Heart right ventricle (tissue), 16 donors: Measurements from ENCODE around the gene TAX1BP1. TPM values are rescaled to one million over a fixed set of nuclear protein-coding genes. Genes with fewer than 3 reads are reported as not detected.

Experiments used
- ATAC-seq, 8 donors: fragments of 200-7000 bp; cut with Tn5 transposase; one replicate each; pipeline ENCODE4 v1.9.1; 2020; ENCODE audit warnings: mild to moderate bottlenecking in 8 of 8, moderate library complexity in 8 of 8, moderate number of reproducible peaks in 1 of 8
- DNase-seq, 2 donors: peaks; one replicate each; pipeline ENCODE4 v3.0.0-alpha.2; 2020
- H3K27ac ChIP-seq, 10 donors: fragments of 200-600 bp; sonication (generic) in 2 of 10; one replicate each; pipeline versions ENCODE4 v1.5.0 to v1.8.0; 2020 to 2022; ENCODE audit warnings: mild to moderate bottlenecking in 3 of 10
- H3K27me3 ChIP-seq, 7 donors: fragments of 200-600 bp; one replicate each; pipeline ENCODE4 v1.8.0; 2021 to 2022; ENCODE audit warnings: mild to moderate bottlenecking in 2 of 7
- H3K36me3 ChIP-seq, 9 donors: fragments of 200-600 bp; sonication (generic) in 1 of 9; one replicate each; pipeline versions ENCODE4 v1.5.0 to v1.8.0; 2020 to 2022; ENCODE audit warnings: mild to moderate bottlenecking in 2 of 9
- H3K4me1 ChIP-seq, 9 donors: fragments of 200-600 bp; sonication (generic) in 1 of 9; one replicate each; pipeline versions ENCODE4 v1.5.0 to v1.8.0; 2020 to 2022; ENCODE audit warnings: mild to moderate bottlenecking in 4 of 9
- H3K4me3 ChIP-seq, 10 donors: fragments of 200-600 bp; sonication (generic) in 2 of 10; one replicate each; pipeline versions ENCODE4 v1.5.0 to v1.8.0; 2020 to 2022; ENCODE audit warnings: mild to moderate bottlenecking in 7 of 10, moderate library complexity in 2 of 10
- H3K9me3 ChIP-seq, 11 donors: fragments of 200-600 bp in 10 of 11; sonication (generic) in 2 of 11; one replicate each; pipeline versions ENCODE4 v1.5.0 to v1.8.0; 2013 to 2022; ENCODE audit warnings: mild to moderate bottlenecking in 2 of 11, control low read depth in 1 of 11, moderate library complexity in 1 of 11
- WGBS, 2 donors: extraction: QIAGEN DNeasy Blood & Tissue Kit; methylation state at CpG; one replicate each; pipeline ENCODE4 v1.1.7; 2013; ENCODE audit warnings: inconsistent platforms in 1 of 2; 5-methylcytosine and 5-hydroxymethylcytosine counted together
- intact Hi-C, 10 donors: fragments of 100-400 bp; cut with DNase I; formaldehyde crosslinking; loops; one replicate each; pipeline versions ENCODE4 v1.11.1 to v1.14.2; 2022
- polyA plus RNA-seq, 2 donors: library from polyadenylated mRNA; stranded (reverse); fragments of 200-250 nt; gene quantifications; one replicate each; pipeline ENCODE4 v1.2.3, GENCODE V29; 2013
- total RNA-seq, 10 donors: library from RNA; stranded (reverse); fragmentation: NEBNext Ultra II Directional in 3 of 10; extraction: Animal tissue kit (Norgen Biotek cat#: 25700) in 3 of 10; gene quantifications; one replicate each; pipeline versions ENCODE4 v1.2.1 to v1.2.4, GENCODE V29; 2021 to 2023
- TF ChIP-seq, protein P1 (sequence below), 9 donors: fragments of 200-600 bp; sonication (generic) in 2 of 9; IDR thresholded peaks; one replicate each; pipeline versions ENCODE4 v1.5.0 to v1.8.0; 2021 to 2022; ENCODE audit warnings: antibody characterized with exemption in 9 of 9, mild to moderate bottlenecking in 5 of 9, moderate library complexity in 1 of 9
- donor health status: Arrhythmogenic right ventricular cardiomyopathy.
- donor health status: ischemic (EF 13 %, LVEDD 7.1; RV severe dilation, severe dysfunction).
- donor health status: healthy with polysubstance abuse.
- donor health status: DM: no; HTN: yes; CAD: no.
- donor health status: DM: no; HTN: no; CAD: no.
- donor health status: ischemic (EF 25% LVEDD 6.9; RV normal size, moderate dysfunction).
- donor health status: ischemic (EF 25% LVEDD 5.7; RV mildly dilated, moderate dysfunction).
- donor health status: healthy.
- donor health status: DM: yes; HTN: yes; CAD: no.
- donor health status: Ischemic cardiomyopathy.
- donor health status: ischemic (EF 35%, LVEDD 5.7; RV mildly dilated, moderate dysfunction).
- donor health status: nonischemic (EF 11% LVEDD 7.7; RV severe dilation, severe dysfunction).
- donor health status: DM: yes; HTN: yes; CAD: no.
- donor health status: PGD.
- donor health status: ischemic (EF 29% LVEDD 5.4; RV normal size, mild dysfunction).
- donor health status: nonischemic (EF 23%, LVEDD 6.1; RV moderate dilation, normal function).

The TAX1BP1 gene
- total and polyA plus RNA-seq, 12 donors, result 54.0 to 190 (median 165) TPM

DNA sequence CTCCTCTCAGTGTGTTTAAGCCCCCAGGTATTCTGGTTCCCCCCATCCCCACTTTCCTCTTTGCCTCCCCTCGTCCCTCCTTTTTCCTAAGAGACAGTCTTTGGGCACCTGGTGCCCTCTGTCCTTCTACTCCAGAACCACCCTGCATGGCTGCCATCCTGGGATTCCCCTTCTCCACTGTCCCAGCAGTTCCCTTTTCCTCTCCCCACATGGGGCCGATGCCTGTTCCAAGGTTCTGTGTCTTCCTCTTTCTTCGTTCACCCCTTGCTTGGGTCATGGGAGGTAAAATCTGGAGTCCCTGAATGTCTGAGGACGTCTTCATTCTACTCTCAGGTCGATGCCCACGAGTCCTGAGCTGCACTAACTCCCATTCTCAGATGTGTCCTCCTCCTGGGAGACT lies 120.8 kb downstream of the TAX1BP1 start:
- DNase-seq (no peak), ATAC-seq (no peak)
- H3K9me3 ChIP-seq, result peaks cover 0 to 17% (median 0%) of the 10 kb centered on the region in 11 donors
- no peak overlapping the region for H3K27ac ChIP-seq
- no peaks in the 10 kb centered on the region for H3K27me3 ChIP-seq
- WGBS, 2 donors, result 85 to 89% methylated on average over 6 of the region's 6 CpGs
- H3K36me3 ChIP-seq, result peaks cover 0 to 7% (median 0%) of the 10 kb centered on the region in 9 donors
- no peak overlapping the region for H3K4me3 ChIP-seq
- intact Hi-C loops, result no loop called here
- H3K4me1 ChIP-seq, result no peaks in the 10 kb centered on the region
- TF ChIP-seq, protein P1, sequence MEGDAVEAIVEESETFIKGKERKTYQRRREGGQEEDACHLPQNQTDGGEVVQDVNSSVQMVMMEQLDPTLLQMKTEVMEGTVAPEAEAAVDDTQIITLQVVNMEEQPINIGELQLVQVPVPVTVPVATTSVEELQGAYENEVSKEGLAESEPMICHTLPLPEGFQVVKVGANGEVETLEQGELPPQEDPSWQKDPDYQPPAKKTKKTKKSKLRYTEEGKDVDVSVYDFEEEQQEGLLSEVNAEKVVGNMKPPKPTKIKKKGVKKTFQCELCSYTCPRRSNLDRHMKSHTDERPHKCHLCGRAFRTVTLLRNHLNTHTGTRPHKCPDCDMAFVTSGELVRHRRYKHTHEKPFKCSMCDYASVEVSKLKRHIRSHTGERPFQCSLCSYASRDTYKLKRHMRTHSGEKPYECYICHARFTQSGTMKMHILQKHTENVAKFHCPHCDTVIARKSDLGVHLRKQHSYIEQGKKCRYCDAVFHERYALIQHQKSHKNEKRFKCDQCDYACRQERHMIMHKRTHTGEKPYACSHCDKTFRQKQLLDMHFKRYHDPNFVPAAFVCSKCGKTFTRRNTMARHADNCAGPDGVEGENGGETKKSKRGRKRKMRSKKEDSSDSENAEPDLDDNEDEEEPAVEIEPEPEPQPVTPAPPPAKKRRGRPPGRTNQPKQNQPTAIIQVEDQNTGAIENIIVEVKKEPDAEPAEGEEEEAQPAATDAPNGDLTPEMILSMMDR (IDR thresholded peaks at IDR 0.05), result no peak

DNA sequence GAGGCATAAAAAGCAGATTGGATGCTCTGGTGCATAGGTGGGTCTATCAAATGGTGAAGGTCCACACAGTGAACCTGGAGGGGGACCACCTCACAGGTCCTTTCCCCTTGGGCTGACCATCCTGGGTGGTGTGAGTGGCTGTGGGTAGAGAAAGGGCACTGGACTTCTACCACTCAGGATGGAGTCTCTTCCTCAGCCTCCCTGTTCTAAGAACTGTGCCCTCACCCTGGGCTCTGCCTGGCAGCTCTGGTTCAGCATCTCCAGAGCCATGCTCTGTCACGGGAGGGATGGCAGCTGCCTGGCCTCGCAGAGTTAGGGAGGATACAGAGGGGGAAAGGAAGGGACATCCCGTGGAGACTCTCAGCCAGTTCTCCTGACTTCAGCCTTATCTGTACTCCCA lies 121.8 kb downstream of the TAX1BP1 start:
- Histone ChIP-seq H3K9me3 (peaks cover 0 to 17% (median 0%) of the 10 kb centered on the region in 11 donors), H3K27ac (no peak overlapping the region), H3K4me1 (no peaks in the 10 kb centered on the region), H3K36me3 (peaks cover 0 to 11% (median 0%) of the 10 kb centered on the region in 9 donors), H3K4me3 (no peak overlapping the region), H3K27me3 (no peaks in the 10 kb centered on the region)
- intact Hi-C loops, result no loop called here
- TF ChIP-seq, protein P1 (IDR thresholded peaks at IDR 0.05), result no peak
- 66 to 72% methylated on average over 3 of the region's 3 CpGs for WGBS, 2 donors
- peak in 1 of 8 donors; percentile 21 for ATAC-seq
- no peak for DNase-seq

DNA sequence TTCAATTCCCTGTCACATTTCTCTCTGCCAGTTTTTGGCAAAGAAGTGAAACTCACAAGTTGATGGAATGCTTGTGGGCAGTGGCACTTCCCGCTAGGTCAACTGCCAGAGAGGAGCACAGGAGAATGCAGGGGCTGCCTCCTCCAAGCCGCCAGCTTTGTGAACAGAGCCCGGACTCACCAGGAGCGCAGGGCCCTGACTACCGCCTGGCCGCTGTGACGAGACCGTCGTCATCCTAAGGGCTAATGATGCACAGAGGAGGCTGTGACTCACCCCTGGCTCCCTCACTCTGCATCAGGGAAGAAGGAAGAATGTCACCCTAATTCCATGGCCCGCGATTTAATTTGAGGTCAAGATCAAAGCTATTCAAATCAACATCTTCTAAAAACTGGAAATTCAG lies 123.9 kb downstream of the TAX1BP1 start:
- ATAC-seq, result no peak
- no peak for DNase-seq
- intact Hi-C loops, result no loop called here
- WGBS, 2 donors, result 93 to 94% methylated on average over 11 of the region's 11 CpGs
- no peaks in the 10 kb centered on the region for H3K4me1 ChIP-seq
- no peaks in the 10 kb centered on the region for H3K27me3 ChIP-seq
- H3K27ac ChIP-seq, result no peak overlapping the region
- peaks cover 0 to 8% (median 0%) of the 10 kb centered on the region in 11 donors for H3K9me3 ChIP-seq
- TF ChIP-seq, protein P1 (IDR thresholded peaks at IDR 0.05), result no peak
- peaks cover 0 to 15% (median 0%) of the 10 kb centered on the region in 9 donors for H3K36me3 ChIP-seq
- H3K4me3 ChIP-seq, result no peak overlapping the region

- WGBS, 2 donors, result 47 to 68% methylated on average over 2 of the region's 2 CpGs
- peaks cover 0 to 15% (median 0%) of the 10 kb centered on the region in 9 donors for H3K36me3 ChIP-seq
- intact Hi-C loops, result no loop called here
These were observed 126.3 kb downstream of the TAX1BP1 start for GRCh38 chr7:27866256-27866655.

More at GRCh38 chr7:27866256-27866655, 126.3 kb downstream of the TAX1BP1 start:
- H3K27ac ChIP-seq, result no peak overlapping the region
- no peaks in the 10 kb centered on the region for H3K4me1 ChIP-seq
- H3K4me3 ChIP-seq, result no peak overlapping the region
- DNase-seq, result no peak
- TF ChIP-seq, protein P1 (IDR thresholded peaks at IDR 0.05), result no peak
- ATAC-seq, result no peak
- no peaks in the 10 kb centered on the region for H3K27me3 ChIP-seq
- no peaks in the 10 kb centered on the region for H3K9me3 ChIP-seq
